Endodermal cell (in vitro differentiated cells): ENCODE data around the gene SCFD2. TPM values are rescaled to one million over a fixed set of nuclear protein-coding genes. Genes with fewer than 3 reads are reported as not detected.

Source experiments
- DNase-seq: peaks from one replicate; pipeline ENCODE4 v3.0.0-alpha.2; 2017
- H3K27ac ChIP-seq: 2 replicates; pipeline ENCODE4 v1.5.1; 2013; ENCODE audit warnings: mild to moderate bottlenecking, low read depth, low read length, moderate library complexity
- H3K27me3 ChIP-seq: 2 replicates; pipeline ENCODE4 v1.6.1; 2013; ENCODE audit warnings: mild to moderate bottlenecking, low read length, moderate library complexity; ENCODE audit not compliant: insufficient read depth, control insufficient read depth, poor library complexity, severe bottlenecking
- H3K36me3 ChIP-seq: 2 replicates; pipeline ENCODE4 v1.7.0; 2013; ENCODE audit warnings: mild to moderate bottlenecking, low read length, moderate library complexity; ENCODE audit not compliant: control insufficient read depth, insufficient read depth
- H3K4me1 ChIP-seq: one replicate; pipeline ENCODE4 v1.7.0; 2013; ENCODE audit warnings: low read length; ENCODE audit not compliant: control insufficient read depth, insufficient read depth
- H3K4me3 ChIP-seq: 2 replicates; pipeline ENCODE4 v1.5.1; 2013; ENCODE audit warnings: mild to moderate bottlenecking, low read length, moderate library complexity
- H3K9ac ChIP-seq: 2 replicates; pipeline ENCODE4 v1.6.1; 2013; ENCODE audit warnings: mild to moderate bottlenecking, low read length, moderate library complexity; ENCODE audit not compliant: poor library complexity, severe bottlenecking; ENCODE audit errors: extremely low read depth
- H3K9me3 ChIP-seq: 2 replicates; pipeline ENCODE4 v1.6.1; 2013; ENCODE audit warnings: mild to moderate bottlenecking, low read length, moderate library complexity; ENCODE audit not compliant: control insufficient read depth
- H3K27ac Mint-ChIP-seq: 2 replicates; pipeline ENCODE4 v1.8.0; 2020; ENCODE audit warnings: mixed read lengths
- H3K27me3 Mint-ChIP-seq: 2 replicates; pipeline ENCODE4 v1.8.0; 2021; ENCODE audit warnings: mild to moderate bottlenecking, mixed read lengths; ENCODE audit not compliant: insufficient read depth
- H3K36me3 Mint-ChIP-seq: 2 replicates; pipeline ENCODE4 v1.8.0; 2020; ENCODE audit warnings: low read depth, mixed read lengths
- H3K4me1 Mint-ChIP-seq: 2 replicates; pipeline ENCODE4 v1.8.0; 2020; ENCODE audit warnings: mixed read lengths
- H3K4me3 Mint-ChIP-seq: 2 replicates; pipeline ENCODE4 v1.8.0; 2020; ENCODE audit warnings: mild to moderate bottlenecking, moderate library complexity, mixed read lengths
- H3K9me3 Mint-ChIP-seq: 2 replicates; pipeline ENCODE4 v1.8.0; 2020; ENCODE audit warnings: mild to moderate bottlenecking, mixed read lengths
- WGBS, 2 experiments: methylation state at CpG; one replicate each; pipeline versions ENCODE4 v1.1.5 to v1.1.7; 2013; ENCODE audit warnings: missing lambda C conversion rate in 2 of 2, mixed read lengths in 1 of 2; ENCODE audit not compliant: insufficient coverage in 1 of 2, insufficient read length in 1 of 2; 5-methylcytosine and 5-hydroxymethylcytosine counted together
- total RNA-seq, 2 donors: library from RNA; stranded (reverse); fragmentation: NEBNext Ultra II Directional in 1 of 2; extraction: Animal tissue kit (Norgen Biotek cat#: 25700) in 1 of 2; gene quantifications; 2 replicates in 1 of 2; 3 replicates in 1 of 2; pipeline ENCODE4 v1.2.1, GENCODE V29; 2021
- TF ChIP-seq, protein P1 (sequence below): fragments of 200-600 bp; sonication (generic); conservative IDR thresholded peaks from 2 replicates; pipeline ENCODE4 v1.5.0; 2021; ENCODE audit warnings: antibody characterized with exemption, mild to moderate bottlenecking

SCFD2 gene
- total RNA-seq, 2 donors from 2014 or later = 5.7 to 6.5 TPM

- H3K4me1 ChIP-seq = no peaks in the 10 kb centered on the region
- H3K27me3 Mint-ChIP-seq = peaks cover 12% of the 10 kb centered on the region
- H3K27me3 ChIP-seq = peaks cover 7% of the 10 kb centered on the region
- no peaks in the 10 kb centered on the region for H3K9me3 ChIP-seq
- peaks cover 15% of the 10 kb centered on the region for H3K36me3 Mint-ChIP-seq
- peak overlapping the region; percentile 98 for H3K4me3 Mint-ChIP-seq
- peak overlapping the region; percentile 76 for H3K9ac ChIP-seq
- TF ChIP-seq, protein P1, sequence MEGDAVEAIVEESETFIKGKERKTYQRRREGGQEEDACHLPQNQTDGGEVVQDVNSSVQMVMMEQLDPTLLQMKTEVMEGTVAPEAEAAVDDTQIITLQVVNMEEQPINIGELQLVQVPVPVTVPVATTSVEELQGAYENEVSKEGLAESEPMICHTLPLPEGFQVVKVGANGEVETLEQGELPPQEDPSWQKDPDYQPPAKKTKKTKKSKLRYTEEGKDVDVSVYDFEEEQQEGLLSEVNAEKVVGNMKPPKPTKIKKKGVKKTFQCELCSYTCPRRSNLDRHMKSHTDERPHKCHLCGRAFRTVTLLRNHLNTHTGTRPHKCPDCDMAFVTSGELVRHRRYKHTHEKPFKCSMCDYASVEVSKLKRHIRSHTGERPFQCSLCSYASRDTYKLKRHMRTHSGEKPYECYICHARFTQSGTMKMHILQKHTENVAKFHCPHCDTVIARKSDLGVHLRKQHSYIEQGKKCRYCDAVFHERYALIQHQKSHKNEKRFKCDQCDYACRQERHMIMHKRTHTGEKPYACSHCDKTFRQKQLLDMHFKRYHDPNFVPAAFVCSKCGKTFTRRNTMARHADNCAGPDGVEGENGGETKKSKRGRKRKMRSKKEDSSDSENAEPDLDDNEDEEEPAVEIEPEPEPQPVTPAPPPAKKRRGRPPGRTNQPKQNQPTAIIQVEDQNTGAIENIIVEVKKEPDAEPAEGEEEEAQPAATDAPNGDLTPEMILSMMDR = no peak
- no peaks in the 10 kb centered on the region for H3K9me3 Mint-ChIP-seq
- H3K36me3 ChIP-seq = peaks cover 24% of the 10 kb centered on the region
- H3K27ac ChIP-seq = no peak overlapping the region
- peak overlapping the region; percentile 88 for H3K4me3 ChIP-seq
- peak overlapping the region; percentile 99 for H3K27ac Mint-ChIP-seq
- 0% methylated on average over 4 to 10 of the region's 10 CpGs for WGBS, 2 experiments
- no peak for DNase-seq
- H3K4me1 Mint-ChIP-seq = peaks cover 39% of the 10 kb centered on the region
These were observed 12.3 kb upstream of the SCFD2 start for GRCh38 chr4:53378171-53378482.

DNA sequence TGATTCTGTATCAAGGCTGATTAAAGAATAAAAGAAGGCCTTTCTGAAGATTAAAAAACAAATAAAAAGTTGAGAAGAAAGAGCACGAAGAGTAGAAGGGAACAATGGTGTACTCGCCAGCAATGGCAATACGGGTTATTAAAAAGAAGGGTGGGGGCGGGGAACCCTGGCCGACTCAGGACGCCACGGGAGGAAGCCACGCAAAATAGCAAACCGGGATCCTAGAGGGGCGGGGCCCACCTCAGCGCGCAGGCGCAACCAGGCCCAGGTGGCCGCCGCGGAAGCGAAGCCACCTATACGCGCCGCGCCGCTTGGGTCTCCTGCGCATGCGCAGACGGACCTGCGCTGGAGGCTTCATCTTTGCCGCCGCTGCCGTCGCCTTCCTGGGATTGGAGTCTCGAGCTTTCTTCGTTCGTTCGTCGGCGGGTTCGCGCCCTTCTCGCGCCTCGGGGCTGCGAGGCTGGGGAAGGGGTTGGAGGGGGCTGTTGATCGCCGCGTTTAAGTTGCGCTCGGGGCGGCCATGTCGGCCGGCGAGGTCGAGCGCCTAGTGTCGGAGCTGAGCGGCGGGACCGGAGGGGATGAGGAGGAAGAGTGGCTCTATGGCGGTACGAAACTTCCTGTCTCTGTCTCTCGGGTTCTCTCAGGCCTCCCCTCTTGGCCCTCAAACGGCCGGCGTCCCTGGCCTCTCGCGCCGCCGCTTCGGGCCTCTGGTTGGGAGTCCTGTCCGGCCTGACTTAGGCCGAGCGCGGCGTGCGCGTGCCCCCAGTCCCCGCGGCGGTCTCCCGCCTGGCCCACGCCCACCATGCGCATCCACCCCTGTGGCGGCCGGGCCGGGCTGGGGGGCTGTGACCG, 11.7 kb upstream of the SCFD2 start, which contains the start of gene FIP1L1:
Gene FIP1L1, plus strand, starts transcription at position 323 of the 852 bp plus-strand sequence. Its CDS starts 198 bp downstream, at position 521.
- H3K36me3 Mint-ChIP-seq = peaks cover 10% of the 10 kb centered on the region
- H3K4me1 Mint-ChIP-seq = peaks cover 39% of the 10 kb centered on the region
- Histone ChIP-seq H3K27me3 (peaks cover 11% of the 10 kb centered on the region), H3K9me3 (no peaks in the 10 kb centered on the region), H3K9ac (peak within 1 kb of the TSS; percentile 76), H3K27ac (peak within 1 kb of the TSS; percentile 60), H3K4me1 (no peaks in the 10 kb centered on the region), H3K4me3 (peak within 1 kb of the TSS; percentile 88), H3K36me3 (peaks cover 18% of the 10 kb centered on the region)
- 0 to 2% methylated on average over 17 to 85 of the region's 85 CpGs for WGBS, 2 experiments
- peak; percentile 96 for DNase-seq
- H3K9me3 Mint-ChIP-seq = no peaks in the 10 kb centered on the region
- peak within 1 kb of the TSS; percentile 98 for H3K4me3 Mint-ChIP-seq
- TF ChIP-seq, protein P1 = no peak
- peak within 1 kb of the TSS; percentile 99 for H3K27ac Mint-ChIP-seq
- peaks cover 18% of the 10 kb centered on the region for H3K27me3 Mint-ChIP-seq

DNA sequence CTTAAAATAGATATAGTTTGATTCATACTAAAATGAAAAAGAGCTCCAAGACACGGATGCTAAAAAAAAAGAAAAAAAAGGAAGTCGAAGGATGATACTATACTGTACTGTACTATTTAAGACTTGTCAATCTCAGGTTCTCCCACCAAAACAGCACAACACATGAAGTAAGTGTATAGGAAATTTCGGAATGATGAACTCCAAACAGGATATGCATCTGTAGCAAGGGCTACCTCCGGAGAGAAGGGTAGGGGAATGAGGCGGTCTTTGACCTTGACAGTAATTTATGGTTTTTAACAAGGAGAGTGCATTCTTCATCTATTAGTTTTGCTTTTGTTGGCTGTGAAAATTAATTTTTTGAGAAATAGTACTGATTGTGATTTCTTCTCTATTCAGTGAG, 11.0 kb upstream of the SCFD2 start:
- TF ChIP-seq, protein P1 = no peak
- DNase-seq = no peak
- H3K4me1 ChIP-seq = no peaks in the 10 kb centered on the region
- peak overlapping the region; percentile 88 for H3K4me3 ChIP-seq
- H3K27me3 ChIP-seq = peaks cover 17% of the 10 kb centered on the region
- H3K9me3 ChIP-seq = no peaks in the 10 kb centered on the region
- Mint-ChIP-seq H3K27ac (peak overlapping the region; percentile 99), H3K4me3 (peak overlapping the region; percentile 98), H3K27me3 (peaks cover 24% of the 10 kb centered on the region), H3K9me3 (no peaks in the 10 kb centered on the region), H3K4me1 (peaks cover 35% of the 10 kb centered on the region), H3K36me3 (peaks cover 5% of the 10 kb centered on the region)
- no peak overlapping the region for H3K9ac ChIP-seq
- H3K27ac ChIP-seq = no peak overlapping the region
- WGBS, 2 experiments = 58 to 76% methylated on average over 2 to 3 of the region's 5 CpGs
- H3K36me3 ChIP-seq = peaks cover 11% of the 10 kb centered on the region
